AG10803 (cell line): Measurements from ENCODE around the gene TIMM50.
A peak's percentile ranks its signal among the peaks of the same experiment; 100 is the strongest.

Experiments used
- DNase-seq: peaks from one replicate; pipeline ENCODE4 v3.0.0; 2010; ENCODE audit warnings: low read depth
- H3K4me3 ChIP-seq: 2 replicates; pipeline ENCODE4 v1.5.1; 2011; ENCODE audit warnings: mild to moderate bottlenecking, low read length, control low read depth
- CTCF ChIP-seq: conservative IDR thresholded peaks from 2 replicates; pipeline ENCODE4 v1.5.1; 2011; ENCODE audit warnings: mild to moderate bottlenecking, low read length, control low read depth, inconsistent platforms

The TIMM50 gene

GRCh38 chr19:39481229-39481545 is 549 bp downstream of the TIMM50 start:
- TF ChIP-seq CTCF: no peak
- H3K4me3 ChIP-seq: peak overlapping the region; percentile 99
- no peak for DNase-seq

- DNase-seq: no peak
- H3K4me3 ChIP-seq: peak overlapping the region; percentile 99
These were observed 1.0 kb downstream of the TIMM50 start for GRCh38 chr19:39481676-39482075.

GRCh38 chr19:39483141-39483540 is 2.5 kb downstream of the TIMM50 start:
- TF ChIP-seq CTCF: no peak
- no peak overlapping the region for H3K4me3 ChIP-seq
- DNase-seq: no peak

More at GRCh38 chr19:39481676-39482075, 1.0 kb downstream of the TIMM50 start:
- no peak for TF ChIP-seq CTCF

- TF ChIP-seq CTCF: no peak
- no peak overlapping the region for H3K4me3 ChIP-seq
- DNase-seq: no peak
These were observed 9.1 kb downstream of the TIMM50 start for GRCh38 chr19:39489756-39490155.

GRCh38 chr19:39492225-39492624 is 11.6 kb downstream of the TIMM50 start:
- no peak overlapping the region for H3K4me3 ChIP-seq
- no peak for TF ChIP-seq CTCF
- DNase-seq: no peak

- no peak overlapping the region for H3K4me3 ChIP-seq
- no peak for DNase-seq
- TF ChIP-seq CTCF: no peak
These were observed 12.2 kb downstream of the TIMM50 start for GRCh38 chr19:39492788-39493187.

GRCh38 chr19:39494661-39495060 is 14.0 kb downstream of the TIMM50 start:
- TF ChIP-seq CTCF: no peak
- no peak for DNase-seq
- H3K4me3 ChIP-seq: no peak overlapping the region
